Activated CD4-positive, alpha-beta T cell treated with anti-CD3 and anti-CD28 coated beads for 1 hour (primary cell): ENCODE results near the gene GSTA4.

Source experiments
- DNase-seq: peaks from one replicate; pipeline ENCODE4 v3.0.0-alpha.2; 2020

Gene GSTA4, protein sequence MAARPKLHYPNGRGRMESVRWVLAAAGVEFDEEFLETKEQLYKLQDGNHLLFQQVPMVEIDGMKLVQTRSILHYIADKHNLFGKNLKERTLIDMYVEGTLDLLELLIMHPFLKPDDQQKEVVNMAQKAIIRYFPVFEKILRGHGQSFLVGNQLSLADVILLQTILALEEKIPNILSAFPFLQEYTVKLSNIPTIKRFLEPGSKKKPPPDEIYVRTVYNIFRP

DNA sequence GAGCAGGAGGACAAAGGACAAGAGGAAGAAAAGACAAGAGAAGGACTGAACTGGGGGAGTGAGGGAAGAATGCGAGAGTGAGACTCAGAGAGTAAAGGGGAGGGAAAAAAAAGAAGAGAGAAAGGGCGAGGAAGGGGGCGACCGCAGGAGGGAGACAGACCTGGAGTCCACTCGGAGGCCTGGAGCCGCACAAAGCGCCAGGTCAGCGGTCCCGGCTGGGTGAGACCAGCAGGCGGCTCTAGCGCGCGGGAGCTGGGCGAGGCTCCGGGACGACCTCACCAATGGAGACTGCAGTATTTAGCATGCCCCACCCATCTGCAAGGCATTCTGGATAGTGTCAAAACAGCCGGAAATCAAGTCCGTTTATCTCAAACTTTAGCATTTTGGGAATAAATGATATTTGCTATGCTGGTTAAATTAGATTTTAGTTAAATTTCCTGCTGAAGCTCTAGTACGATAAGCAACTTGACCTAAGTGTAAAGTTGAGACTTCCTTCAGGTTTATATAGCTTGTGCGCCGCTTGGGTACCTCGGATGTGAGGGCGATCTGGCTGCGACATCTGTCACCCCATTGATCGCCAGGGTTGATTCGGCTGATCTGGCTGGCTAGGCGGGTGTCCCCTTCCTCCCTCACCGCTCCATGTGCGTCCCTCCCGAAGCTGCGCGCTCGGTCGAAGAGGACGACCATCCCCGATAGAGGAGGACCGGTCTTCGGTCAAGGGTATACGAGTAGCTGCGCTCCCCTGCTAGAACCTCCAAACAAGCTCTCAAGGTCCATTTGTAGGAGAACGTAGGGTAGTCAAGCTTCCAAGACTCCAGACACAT is at the start of gene GSTA4:
Gene GSTA4, minus strand, starts transcription at position 196 of the 824 bp plus-strand sequence. CDS start 1,041 bp downstream, outside the sequence.
- peak; percentile 73 for DNase-seq

DNA sequence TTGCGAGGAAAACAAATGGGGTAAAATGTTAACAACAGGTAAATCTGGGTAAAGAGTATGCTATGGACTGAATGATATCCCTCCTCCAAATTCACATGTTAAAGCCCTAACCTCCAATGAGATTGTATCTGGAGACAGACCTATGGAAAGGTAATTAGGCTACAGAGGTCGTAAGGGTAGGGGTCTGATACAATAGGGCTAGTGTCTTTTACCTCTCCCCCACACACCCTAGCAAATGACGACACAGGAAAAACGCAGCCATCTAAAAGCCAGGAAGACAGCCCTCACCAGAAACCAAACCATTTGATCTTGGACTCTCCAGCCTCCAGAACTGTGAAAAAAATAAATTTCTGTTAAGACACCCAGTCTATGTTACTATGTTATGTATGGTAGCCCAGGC is 49.5 kb upstream of the GSTA4 start:
- no peak for DNase-seq

DNA sequence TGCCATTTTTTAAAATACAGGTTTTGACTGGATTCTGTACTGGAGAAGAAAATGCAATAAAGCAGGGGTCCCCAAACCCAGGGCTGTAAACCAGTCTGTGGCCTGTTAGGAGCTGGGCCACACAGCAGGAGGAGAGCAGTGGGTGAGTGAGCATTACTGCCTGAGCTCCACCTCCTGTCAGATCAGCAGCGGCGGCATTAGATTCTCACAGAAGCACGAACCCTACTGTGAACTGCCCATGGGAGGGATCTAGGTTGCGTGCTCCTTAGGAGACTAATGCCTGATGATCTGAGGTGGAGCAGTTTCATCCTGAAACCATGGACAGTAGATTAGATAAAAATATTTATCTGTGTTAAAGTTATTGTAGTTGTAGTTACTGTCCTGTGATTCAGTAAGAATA is 49.0 kb upstream of the GSTA4 start:
- DNase-seq: no peak

DNA sequence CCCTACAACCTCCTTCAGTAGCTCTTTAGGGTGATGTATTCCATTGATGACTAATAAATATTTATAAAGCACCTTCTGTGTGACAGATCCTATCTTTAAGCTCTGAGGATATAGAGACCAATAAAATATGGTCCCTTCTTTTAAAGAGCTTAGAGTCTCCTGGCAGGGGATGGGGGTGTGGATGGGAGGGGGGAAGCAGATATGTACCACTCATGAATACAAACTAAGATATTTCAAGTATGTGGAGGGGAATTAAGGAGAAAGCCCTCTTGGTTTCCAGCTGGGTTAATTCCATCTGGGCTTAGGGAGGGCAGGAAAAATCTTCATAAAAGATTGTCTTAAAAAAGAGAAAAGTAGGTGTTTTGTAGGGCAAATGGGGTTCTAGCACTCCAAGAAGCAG is 48.5 kb upstream of the GSTA4 start:
- DNase-seq: no peak

DNA sequence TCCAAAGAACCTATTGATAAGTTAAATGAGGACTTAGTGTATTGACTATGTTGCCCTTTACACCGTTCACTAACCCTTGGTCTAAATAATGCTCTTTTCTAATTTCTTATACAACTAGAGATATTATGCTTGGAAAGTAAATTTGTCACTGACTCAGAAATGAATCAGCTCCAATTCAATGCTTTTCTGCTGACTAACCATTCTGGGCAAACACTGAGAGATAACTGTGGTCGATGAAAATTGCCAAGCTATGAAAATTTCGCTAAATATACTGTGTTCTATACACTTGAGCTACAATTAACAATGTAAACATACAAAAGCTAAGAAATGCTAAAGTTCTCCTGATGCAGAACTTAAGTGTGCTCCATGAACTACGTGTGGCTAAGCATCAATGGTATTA is 47.0 kb upstream of the GSTA4 start:
- DNase-seq: no peak

DNA sequence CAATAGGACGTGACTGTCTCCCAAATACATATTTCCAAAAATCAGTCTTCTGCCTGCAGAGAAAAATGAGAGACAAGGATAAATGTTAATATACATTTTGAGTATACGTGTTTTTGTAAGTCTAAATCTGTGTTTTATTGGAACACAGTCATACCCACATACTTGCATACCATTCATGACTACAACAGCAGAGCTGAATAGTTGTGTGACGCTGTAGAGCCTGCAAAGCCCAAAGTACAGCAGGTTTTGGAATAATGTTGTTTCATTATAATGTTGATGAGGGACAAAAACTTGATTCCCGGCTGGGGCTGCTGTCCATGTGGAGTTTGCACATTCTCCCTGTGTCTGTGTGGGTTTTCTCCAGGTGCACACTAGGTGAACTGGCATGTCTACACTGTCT is 46.3 kb upstream of the GSTA4 start:
- DNase-seq: no peak

DNA sequence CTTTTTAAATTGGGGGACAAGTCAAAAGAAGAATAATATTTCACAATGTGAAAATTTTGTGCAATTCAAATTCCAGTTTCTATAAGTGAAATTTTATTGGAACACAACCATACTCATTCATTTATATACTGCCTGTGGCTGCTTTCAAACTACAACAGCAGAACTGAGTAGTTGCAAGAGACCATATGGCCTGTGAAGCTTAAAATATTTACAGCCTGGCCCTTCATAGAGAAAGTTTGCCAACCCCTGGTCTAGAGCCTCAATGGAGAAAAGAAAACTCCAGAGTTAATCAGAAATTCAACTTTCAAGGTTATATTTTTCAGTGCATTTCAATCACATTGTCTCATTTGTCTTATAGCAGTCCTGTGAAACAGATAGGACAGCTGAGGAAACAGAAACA is 43.5 kb upstream of the GSTA4 start:
- DNase-seq: no peak

DNA sequence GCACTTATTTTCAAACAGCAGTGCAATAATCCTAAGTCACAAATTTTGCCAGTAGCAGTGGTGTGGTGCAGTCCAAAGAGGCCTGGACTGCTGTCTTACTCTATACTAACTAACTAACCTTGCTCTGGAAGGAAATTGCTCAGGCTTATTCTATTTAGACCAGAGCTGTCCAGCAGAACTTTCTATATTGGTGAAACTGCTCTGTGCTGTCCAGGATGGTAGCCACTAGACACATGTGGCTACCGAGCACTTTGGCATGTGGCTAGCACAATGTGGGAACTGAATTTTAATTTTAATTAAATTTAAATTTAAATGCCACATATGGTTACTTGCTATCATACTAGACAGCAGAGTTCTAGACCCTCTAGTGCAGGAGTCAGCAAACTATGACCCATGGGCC is 43.1 kb upstream of the GSTA4 start:
- no peak for DNase-seq

DNA sequence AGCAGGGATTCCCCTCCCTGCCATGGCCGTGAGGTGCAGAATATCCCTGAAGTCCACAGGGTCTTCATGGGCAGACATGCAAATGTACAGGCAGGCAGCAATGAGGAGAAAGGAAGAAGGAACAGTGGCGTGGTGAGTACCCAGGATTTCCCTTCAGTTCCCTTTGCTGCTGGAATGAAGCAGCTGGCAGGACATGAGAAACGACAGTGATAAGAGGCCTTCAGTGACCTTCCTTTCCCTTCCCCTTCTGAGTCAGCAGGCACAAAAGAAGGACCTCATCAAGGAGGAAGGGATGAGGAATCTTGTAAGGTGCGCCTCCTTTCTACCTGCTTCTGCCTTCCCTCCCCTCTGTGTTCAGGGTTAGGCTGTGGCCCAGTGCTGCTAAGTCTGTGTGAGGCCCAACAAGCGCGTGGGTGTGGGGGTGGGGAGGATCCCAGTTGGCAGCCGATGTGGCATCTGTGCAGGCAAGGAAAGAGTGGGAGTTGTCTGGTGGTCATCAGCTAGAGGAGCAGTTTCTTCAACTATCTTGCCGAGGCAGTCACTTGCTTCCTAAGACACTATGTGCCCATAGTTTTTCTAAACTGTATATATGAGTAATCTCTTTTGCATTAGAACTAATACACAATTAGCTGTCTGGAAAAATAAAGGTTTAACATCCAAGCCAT is 40.6 kb upstream of the GSTA4 start:
- DNase-seq: no peak

DNA sequence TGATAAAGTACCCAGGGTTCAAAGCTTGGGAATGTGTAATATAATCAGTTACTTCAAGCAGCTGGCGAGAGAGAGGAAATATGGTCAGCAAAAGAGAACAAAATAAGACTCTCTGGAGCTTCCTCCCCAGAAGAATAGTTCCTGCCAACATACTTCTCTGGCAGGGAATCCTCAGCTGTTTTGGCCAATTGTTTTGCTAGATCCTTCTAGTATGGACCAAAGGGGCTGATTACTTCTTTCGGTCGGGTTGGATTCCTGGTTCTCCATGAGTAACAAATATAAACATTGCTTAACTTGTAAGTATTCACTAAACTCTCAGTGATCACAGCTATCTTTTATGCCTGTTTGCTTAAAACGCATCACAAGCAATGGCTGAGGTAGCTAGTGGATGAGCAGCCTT is 38.7 kb upstream of the GSTA4 start:
- DNase-seq: no peak

DNA sequence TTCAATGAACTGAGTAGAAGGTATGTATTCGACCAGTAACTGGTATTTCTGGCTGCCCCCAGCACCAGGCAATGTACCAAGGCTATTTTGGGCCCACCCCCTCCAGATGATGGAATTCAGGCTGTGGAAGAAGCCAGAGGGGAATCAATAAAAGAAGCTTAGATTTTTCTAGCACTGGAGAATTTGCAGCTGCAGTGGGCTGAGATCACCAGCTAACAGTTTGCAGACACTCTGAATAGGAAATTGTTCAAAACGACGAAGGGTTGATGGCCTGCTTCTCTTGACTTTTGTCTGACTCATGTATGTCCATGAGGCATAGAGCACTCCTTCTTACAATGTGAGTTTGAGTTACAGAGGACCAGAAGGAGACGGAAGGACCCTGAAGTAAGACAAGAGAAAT is 37.8 kb upstream of the GSTA4 start:
- DNase-seq: no peak

DNA sequence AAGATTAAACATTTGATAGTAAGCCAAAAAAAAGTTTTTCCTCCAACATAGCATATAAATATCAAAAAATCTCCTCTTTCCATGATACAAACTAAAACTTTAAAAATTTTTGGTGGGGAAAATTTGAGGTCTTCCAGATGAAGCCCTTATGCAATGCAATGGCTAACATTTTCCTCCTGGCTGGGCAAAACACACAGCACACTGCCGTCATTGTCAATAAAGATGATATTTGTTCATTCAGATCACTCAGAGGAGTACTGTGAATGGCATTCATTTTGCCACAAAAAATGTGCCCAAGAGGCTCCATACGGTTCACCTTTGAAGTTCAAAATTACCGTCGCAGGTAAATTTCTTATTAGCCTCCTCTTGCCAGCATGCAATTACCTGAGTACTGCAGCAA is 36.2 kb upstream of the GSTA4 start:
- no peak for DNase-seq

DNA sequence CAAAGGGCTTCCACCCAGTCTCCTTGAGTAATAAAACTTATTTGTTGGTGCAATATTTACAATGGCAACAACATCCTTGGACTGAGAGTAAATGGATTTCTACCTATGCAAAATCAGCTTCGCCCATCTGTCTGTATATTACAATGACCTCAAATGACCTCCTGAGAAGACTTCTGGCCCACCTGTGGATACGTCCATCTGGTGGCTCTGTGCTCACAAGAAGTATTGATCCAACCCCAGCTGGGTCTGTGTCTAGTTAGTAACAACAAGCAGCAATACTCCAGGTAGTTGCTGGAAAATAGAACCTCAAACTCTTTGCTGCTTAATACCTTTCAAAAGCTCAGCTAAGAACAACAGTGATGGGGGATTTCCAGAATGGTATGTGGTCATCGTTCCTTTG is 34.7 kb upstream of the GSTA4 start:
- no peak for DNase-seq

DNA sequence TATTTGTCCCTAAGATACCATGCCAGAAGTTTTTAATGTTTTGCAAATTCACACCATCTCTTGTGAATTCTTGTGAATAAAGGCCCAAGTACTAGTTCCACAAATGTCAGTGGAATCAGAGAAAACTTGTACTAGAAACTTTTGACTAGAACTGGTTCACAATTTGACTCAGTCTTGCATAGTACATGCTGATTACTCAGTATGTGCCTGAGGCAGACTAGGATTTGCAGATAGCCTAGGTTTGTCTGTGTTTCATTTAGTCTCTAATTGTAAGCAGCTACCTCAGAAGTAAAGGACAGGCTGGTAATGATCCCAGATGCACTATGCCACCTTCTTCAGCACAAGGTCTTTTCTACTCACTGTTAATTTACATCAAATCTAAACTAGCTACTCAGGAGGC is 34.2 kb upstream of the GSTA4 start:
- DNase-seq: no peak

DNA sequence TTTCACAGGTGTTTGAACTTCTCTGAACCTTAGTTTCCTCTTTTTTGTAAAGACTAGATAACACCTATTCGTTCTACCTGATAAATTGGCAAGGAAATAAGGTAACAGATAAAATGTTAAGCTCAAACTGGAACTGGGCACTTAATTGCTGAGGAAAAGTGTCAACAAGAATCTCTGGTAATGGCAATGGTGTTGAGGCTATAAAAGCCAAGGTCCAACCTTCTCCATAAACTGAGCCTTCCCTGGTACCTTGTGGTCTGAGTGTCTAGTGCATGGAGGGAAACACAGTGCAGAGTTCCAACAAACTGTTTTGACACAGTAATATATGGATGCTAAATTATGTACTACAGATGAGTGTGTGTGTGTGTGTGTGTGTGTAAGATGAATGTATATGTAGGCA is 33.4 kb upstream of the GSTA4 start:
- DNase-seq: no peak

DNA sequence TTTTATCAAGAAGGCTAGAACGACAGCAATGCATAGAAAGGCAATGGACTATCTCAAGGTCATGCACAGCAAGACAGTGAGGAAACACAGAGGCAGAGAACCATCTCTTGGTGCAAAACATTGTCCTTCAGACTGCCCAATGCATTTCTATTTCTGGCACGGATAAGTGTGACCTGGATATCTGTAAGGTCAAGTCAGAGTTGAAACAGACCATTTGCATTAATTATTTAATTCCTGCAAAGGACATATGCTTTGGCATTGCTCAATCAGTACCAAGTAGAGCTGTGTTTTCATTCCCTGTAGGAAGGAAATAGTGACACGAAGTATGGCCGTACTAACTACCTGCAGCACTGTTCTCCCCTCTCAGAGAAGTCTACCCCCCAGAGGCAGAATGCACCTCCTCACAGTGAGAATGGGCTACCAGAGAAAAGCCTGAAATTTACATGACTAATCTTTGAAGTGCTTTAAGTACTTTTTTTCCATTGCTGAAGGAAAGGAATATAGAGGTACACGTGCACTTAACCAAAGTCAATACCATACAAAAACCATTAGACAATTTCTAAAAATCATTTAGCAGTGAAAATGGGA is 32.1 kb upstream of the GSTA4 start:
- no peak for DNase-seq

DNA sequence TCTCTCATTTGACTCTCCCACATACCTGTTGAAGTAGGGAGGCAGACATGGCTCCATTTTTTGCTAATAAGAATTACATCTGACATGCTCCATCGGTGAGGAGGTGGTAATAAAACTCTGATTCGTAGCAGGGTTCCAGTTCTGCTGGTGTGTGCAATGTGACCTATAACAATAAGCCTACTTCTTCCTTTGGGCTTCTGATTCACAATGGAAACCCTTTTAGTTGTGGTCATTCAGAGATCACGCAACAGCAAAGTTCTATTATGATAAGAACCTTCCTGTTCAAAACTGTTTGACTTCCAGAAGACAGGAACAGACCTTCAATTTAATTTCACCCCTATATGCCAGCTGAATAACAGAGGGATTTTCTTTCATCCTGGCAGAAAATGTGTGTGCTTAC is 31.4 kb upstream of the GSTA4 start:
- no peak for DNase-seq

DNA sequence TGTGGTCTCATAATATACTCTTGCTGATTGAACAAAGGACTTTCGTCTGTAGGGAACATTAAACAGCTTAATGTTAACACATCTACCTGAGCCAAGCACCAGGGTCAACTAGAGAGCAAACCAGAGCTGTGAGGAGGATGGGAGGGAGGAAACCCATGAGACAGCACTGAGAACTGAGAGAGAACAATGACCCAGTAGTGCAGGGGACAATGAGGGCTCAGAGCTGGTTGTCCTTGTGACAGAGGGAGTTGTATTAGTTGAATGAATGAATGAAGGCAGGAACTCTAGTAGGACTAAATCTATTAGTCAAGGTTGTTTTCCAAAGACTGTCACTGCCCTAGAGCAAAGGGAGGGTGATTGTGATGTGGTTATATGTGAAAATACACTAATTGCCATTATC is 28.2 kb upstream of the GSTA4 start:
- no peak for DNase-seq

DNA sequence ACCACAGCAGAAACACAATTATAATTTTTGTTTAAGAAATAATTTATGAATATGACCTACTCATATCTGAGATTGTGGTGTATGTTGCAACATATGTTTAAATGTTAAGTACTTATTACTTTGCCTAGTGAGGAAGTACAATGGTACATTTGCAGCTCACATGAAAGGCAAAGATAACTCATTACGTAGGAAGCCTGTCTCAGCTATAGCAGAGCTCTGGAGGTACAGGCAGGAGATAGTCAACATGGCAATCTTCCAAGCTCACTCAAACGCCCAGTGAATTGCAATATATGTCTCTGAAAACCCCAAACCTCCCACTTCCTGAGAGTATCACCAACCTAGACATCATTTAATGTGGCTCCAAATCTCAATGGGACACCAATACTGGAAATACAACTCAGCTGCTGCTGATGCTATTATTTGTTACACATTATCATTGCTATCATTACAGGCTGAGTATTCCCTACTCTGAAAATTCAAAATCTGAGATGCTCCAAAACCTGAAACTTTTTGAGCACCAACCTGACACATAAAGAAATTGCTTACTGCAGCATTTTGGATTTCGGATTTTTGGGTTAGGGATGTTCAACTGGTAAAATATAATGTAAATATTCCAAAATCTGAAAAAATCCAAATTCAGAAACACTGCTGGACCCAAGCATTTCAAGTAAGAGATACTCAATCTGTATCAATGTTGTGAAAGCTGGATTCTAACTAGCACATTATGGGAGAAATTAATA is 25.1 kb upstream of the GSTA4 start:
- DNase-seq: no peak

DNA sequence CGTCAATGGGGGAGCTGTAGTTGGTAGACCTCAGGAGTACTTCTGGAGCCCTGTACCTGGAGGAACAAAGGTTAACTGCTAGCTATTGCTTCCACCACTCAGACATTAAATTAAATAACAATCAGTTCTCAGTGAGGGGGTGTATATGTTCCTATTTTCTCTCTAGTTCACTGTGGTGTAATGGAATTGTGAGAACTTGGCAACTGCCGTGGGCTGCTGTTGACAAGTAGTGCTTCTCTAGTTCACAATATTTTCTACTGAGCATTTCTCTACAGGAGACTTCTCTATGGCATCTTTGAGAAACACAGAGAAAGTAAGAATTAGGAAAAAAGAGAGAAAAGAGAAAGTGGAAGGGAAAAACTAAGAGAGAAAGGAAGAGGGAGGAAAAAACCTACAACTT is 23.4 kb upstream of the GSTA4 start:
- DNase-seq: no peak

DNA sequence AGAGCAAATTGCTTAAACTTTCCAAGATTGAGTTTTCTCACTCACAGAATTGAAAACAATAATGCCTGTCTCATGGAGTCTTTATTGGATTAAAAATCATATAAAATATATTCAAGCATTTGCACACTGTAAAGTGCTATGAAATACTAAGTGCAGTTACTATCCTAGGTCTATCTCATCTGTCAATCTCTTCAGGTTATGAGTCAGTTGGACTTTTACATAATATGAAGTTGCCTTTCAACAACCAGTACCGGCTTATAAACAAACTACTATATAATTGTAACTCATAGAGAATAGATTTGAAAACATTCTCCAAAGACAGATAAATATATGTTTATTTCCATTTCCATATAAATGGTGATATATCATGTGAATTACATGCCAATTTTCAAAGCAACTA is 20.4 kb upstream of the GSTA4 start:
- no peak for DNase-seq

DNA sequence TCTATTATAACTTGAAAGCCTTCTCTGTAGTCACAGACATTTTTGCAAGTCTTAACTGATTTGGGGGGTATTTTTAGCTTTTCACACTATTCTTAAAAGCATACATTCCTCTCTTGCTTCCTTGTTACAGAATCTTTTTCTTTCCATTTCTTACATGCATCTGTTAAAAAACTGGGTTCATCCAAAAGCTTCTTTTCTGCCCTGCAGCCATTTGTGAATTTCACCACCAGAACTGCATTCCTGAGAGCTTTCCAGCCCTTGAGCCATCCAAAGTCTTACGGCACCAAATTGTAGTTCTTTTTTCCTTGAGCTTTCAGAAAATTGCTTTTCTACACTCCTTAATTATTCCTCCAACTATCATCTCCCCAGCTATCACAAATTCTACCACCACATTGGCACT is 19.7 kb upstream of the GSTA4 start:
- no peak for DNase-seq

DNA sequence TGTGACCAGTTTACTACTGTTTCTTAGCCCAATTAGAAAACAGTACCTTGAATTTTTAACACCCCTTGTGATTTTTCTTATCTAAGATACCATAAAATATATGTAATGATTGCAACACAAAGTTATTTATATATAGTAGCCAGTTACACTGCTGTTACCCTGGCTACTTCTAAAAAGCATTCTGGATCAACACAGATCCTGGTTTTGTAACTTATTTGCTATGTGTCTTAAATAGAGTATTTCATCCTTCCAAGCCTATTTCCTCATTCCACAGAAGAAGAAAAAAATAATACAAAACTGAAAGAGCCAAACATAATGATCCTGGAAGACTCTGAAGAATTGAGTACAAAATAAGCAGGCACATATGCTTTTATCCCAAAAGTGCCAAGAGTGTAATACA is 19.0 kb upstream of the GSTA4 start:
- DNase-seq: no peak
